ENCODE data around the gene ZNF554.

DNA sequence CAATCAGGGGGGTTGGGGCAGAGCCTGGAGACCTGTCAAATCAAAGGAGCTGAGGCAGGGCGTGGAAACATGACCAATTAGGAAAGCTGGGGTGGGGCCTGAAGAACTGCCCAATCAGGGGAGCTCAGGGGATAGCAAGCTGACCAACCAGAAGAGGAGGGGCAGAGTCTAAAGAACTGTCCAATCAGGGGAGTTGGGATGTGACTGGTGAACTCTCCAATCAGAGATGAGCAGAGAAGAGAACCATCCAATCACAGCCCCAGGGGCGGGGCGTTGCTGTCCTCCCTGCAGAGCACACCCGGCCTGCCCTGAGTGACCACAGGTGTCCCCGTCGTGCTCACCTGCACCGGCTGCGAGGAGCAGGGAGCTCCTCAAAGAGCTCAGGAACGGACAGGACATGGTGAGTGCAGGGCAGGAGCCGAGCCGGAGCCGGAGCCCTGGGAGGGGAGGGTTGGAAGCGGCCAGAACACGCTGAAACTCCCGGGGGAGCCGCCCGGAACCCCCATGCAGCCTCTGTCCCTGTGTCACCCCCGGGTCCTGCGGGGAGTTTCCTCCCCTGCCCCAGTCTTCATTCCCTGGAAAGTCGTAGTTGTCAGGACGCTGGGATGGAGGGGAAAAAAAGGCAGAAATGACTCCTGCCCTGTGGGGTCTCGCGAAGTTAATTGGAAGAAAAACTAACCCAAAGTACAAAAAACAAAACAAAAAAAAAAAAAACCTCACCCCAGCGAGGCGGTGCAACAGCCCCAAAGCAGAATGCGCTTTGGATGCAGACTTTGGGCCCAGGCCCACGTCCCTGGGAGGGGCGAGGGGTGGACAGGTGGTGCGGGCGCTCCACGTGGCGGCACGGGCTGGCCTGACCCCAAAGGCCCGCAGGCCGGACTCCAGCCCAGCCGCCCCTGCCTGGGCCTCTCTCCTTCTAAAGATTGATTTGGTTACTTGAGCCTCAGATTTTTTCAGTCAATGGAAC is 47.6 kb downstream of the ZNF554 start, which contains the start of gene ZNF556:
- TF ChIP-seq, protein P1, sequence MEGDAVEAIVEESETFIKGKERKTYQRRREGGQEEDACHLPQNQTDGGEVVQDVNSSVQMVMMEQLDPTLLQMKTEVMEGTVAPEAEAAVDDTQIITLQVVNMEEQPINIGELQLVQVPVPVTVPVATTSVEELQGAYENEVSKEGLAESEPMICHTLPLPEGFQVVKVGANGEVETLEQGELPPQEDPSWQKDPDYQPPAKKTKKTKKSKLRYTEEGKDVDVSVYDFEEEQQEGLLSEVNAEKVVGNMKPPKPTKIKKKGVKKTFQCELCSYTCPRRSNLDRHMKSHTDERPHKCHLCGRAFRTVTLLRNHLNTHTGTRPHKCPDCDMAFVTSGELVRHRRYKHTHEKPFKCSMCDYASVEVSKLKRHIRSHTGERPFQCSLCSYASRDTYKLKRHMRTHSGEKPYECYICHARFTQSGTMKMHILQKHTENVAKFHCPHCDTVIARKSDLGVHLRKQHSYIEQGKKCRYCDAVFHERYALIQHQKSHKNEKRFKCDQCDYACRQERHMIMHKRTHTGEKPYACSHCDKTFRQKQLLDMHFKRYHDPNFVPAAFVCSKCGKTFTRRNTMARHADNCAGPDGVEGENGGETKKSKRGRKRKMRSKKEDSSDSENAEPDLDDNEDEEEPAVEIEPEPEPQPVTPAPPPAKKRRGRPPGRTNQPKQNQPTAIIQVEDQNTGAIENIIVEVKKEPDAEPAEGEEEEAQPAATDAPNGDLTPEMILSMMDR (IDR thresholded peaks at IDR 0.05), result no peak
- no peak for TF ChIP-seq POLR2A (IDR thresholded peaks at IDR 0.05)

Measured in lower leg skin (tissue), 3 donors.